LNCaP clone FGC (cell line): ENCODE results near the gene TUSC2.

ENCODE experiments used
- DNase-seq: peaks from one replicate; pipeline ENCODE4 v3.0.0-alpha.2; 2011; ENCODE audit warnings: low read depth
- H3K4me3 ChIP-seq: 2 replicates; pipeline ENCODE4 v1.5.1; 2011; ENCODE audit warnings: mild to moderate bottlenecking, low read depth, low read length, control low read depth
- CTCF ChIP-seq: IDR thresholded peaks from 2 replicates; pipeline ENCODE4 v1.5.1; 2012; ENCODE audit warnings: mild to moderate bottlenecking; ENCODE audit not compliant: control insufficient read depth, insufficient read depth; ENCODE audit errors: extremely low read depth

TUSC2 gene

GRCh38 chr3:50297896-50298725, 29.9 kb downstream of the TUSC2 start:
- H3K4me3 ChIP-seq: peak overlapping the region; percentile 93
- no peak for DNase-seq
- TF ChIP-seq CTCF: no peak

GRCh38 chr3:50297384-50297775, 30.6 kb downstream of the TUSC2 start:
- no peak for DNase-seq
- TF ChIP-seq CTCF: no peak
- H3K4me3 ChIP-seq: no peak overlapping the region

GRCh38 chr3:50296721-50297383, 31.2 kb downstream of the TUSC2 start:
- no peak for DNase-seq
- no peak for TF ChIP-seq CTCF
- H3K4me3 ChIP-seq: no peak overlapping the region

- TF ChIP-seq CTCF: no peak
- no peak overlapping the region for H3K4me3 ChIP-seq
- DNase-seq: no peak
Measured at GRCh38 chr3:50295553-50296431, 32.2 kb downstream of the TUSC2 start.

DNA sequence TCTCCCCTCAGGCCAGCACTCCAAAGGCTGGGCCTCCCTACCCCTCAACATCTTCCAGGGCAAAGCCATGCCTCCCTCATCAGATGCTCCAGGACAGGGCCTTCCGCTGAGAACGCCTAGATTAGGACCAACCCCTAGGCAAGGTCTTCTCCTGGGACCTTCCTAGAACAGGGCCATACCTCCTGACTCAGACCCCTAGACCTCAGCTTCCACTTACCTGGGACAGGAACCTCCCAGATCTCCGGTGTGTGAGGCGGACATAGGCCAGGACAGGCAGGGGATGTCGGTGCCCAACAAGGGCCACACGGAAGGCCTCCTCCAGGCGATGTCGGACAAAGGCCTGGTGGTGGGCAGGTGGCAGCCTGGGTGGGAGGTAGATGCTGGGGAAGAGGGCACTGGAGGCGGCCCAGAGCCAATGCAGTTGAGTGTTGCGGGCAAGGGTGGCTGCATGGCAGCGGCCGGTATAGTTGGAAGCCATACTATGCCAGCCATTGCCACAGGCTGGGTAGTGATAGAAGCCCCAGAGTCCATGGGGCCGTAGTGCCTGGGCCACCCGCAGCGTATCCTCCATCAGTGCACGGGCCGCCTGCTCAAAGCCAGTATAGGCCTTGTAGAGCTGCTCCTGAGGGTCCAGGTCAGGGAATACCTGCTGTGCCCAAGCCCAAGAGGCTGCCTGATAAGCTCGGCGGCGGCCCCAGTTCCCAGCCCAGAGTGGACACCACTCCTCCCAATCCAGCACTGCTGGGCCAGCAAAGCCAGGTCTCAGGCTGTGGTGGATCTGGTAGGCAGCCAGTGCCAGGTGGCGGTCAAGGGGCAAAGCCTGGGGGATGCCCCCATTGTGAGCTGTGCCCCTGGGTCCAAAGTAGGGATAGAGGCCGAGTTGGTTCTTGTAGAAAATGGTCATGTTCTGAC, 33.3 kb downstream of the TUSC2 start:
- no peak overlapping the region for H3K4me3 ChIP-seq
- TF ChIP-seq CTCF: no peak
- DNase-seq: no peak

- DNase-seq: no peak
- no peak for TF ChIP-seq CTCF
- no peak overlapping the region for H3K4me3 ChIP-seq
Measured at GRCh38 chr3:50294089-50294488, 33.9 kb downstream of the TUSC2 start.
